Measurements from ENCODE around the gene FIGNL2.

GRCh38 chr12:51798501-51798900, 50.0 kb downstream of the FIGNL2 start:
- TF ChIP-seq CTCF (conservative IDR thresholded peaks at IDR 0.05; ENCODE audit: low read depth, low read length) (no peak), EZH2 (IDR thresholded peaks at IDR 0.05; ENCODE audit: borderline replicate concordance, low read depth, low read length, poor library complexity, severe bottlenecking) (no peak)

All from A673 (cell line).